CD4-positive, alpha-beta T cell (primary cell): ENCODE data around the gene SCAMP4. TPM values are rescaled to one million over a fixed set of nuclear protein-coding genes. Genes with fewer than 3 reads are reported as not detected.
A peak's percentile ranks its signal among the peaks of the same experiment; 100 is the strongest.

Experiments
- ATAC-seq: fragments of 200-7000 bp; cut with Tn5 transposase; one replicate; pipeline ENCODE4 v1.10.0; 2022; ENCODE audit warnings: mild to moderate bottlenecking; ENCODE audit not compliant: poor library complexity
- CTCF ChIA-PET: fragments of 350-600 bp; sonication (Branson Sonifier 250); formaldehyde crosslinking; loops from one replicate; lab custom pipeline; 2021; ENCODE audit warnings: antibody characterized with exemption, inconsistent platforms; lab: Charles Lee
- POLR2A ChIA-PET: fragments of 350-600 bp; sonication (Branson Sonifier 250); formaldehyde crosslinking; loops from one replicate; lab custom pipeline; 2021; ENCODE audit warnings: antibody characterized with exemption, inconsistent platforms; lab: Charles Lee
- DNase-seq, 14 experiments: peaks; one replicate each; pipeline ENCODE4 v3.0.0-alpha.2; 2013 to 2020; ENCODE audit warnings: mixed read lengths in 2 of 14
- H3K27ac ChIP-seq, 2 donors: one replicate each; pipeline versions ENCODE4 v1.5.1 to v1.7.0; 2013; ENCODE audit warnings: low read length in 2 of 2, low read depth in 1 of 2, mild to moderate bottlenecking in 1 of 2
- H3K27me3 ChIP-seq, 2 experiments: 1 replicate in 1 of 2; 2 replicates in 1 of 2; pipeline versions ENCODE4 v1.6.1 to v1.7.0; 2013; ENCODE audit warnings: low read length in 2 of 2, control low read depth in 1 of 2, mild to moderate bottlenecking in 1 of 2, moderate library complexity in 1 of 2; ENCODE audit not compliant: insufficient read depth in 2 of 2, control insufficient read depth in 1 of 2
- H3K36me3 ChIP-seq: one replicate; pipeline ENCODE4 v1.6.1; 2013; ENCODE audit warnings: low read length, control low read depth; ENCODE audit not compliant: insufficient read depth
- H3K4me1 ChIP-seq: one replicate; pipeline ENCODE4 v1.6.1; 2013; ENCODE audit warnings: low read length, control low read depth; ENCODE audit not compliant: insufficient read depth
- H3K4me3 ChIP-seq: one replicate; pipeline ENCODE4 v1.5.1; 2013; ENCODE audit warnings: mild to moderate bottlenecking, low read length, moderate library complexity
- H3K9me3 ChIP-seq, 2 experiments: 1 replicate in 1 of 2; 2 replicates in 1 of 2; pipeline versions ENCODE4 v1.6.1 to v1.7.0; 2013; ENCODE audit warnings: low read length in 2 of 2, mild to moderate bottlenecking in 2 of 2, control low read depth in 1 of 2, moderate library complexity in 1 of 2; ENCODE audit not compliant: control insufficient read depth in 1 of 2, insufficient read depth in 1 of 2
- H3K27ac Mint-ChIP-seq: one replicate; pipeline ENCODE4 v1.8.0; 2020; ENCODE audit warnings: mixed read lengths
- H3K27me3 Mint-ChIP-seq: one replicate; pipeline ENCODE4 v1.8.0; 2021; ENCODE audit warnings: mixed read lengths
- H3K36me3 Mint-ChIP-seq: one replicate; pipeline ENCODE4 v1.8.0; 2021; ENCODE audit warnings: low read depth, mixed read lengths
- H3K4me1 Mint-ChIP-seq: one replicate; pipeline ENCODE4 v1.8.0; 2021; ENCODE audit warnings: low read depth, mixed read lengths
- H3K4me3 Mint-ChIP-seq: one replicate; pipeline ENCODE4 v1.8.0; 2020; ENCODE audit warnings: mild to moderate bottlenecking, mixed read lengths
- H3K9me3 Mint-ChIP-seq: one replicate; pipeline ENCODE4 v1.8.0; 2020; ENCODE audit warnings: mixed read lengths
- CTCF ChIP-seq: fragments of 200-600 bp; IDR thresholded peaks from one replicate; pipeline ENCODE4 v1.8.0; 2022; ENCODE audit warnings: antibody characterized with exemption, mild to moderate bottlenecking
- intact Hi-C, 2 experiments: fragments of 100-400 bp; cut with DNase I in 1 of 2; cut with micrococcal nuclease in 1 of 2; formaldehyde crosslinking; loops; one replicate each; pipeline versions ENCODE4 v1.15.1 to v1.9.0; 2023 to 2025; cut with DNase I, micrococcal nuclease
- total RNA-seq, 174 experiments: library from RNA in 2 of 174; stranded (reverse) in 2 of 174; gene quantifications; one replicate each; pipeline ENCODE4 v1.2.3 and lab custom pipeline; 2021 to 2026

Gene SCAMP4
- total RNA-seq, 2 experiments from 2014 or later, result 12.7 to 15.4 TPM

- H3K9me3 Mint-ChIP-seq, result no peaks in the 10 kb centered on the region
- no peak for TF ChIP-seq CTCF
- CTCF ChIA-PET, result no interaction called here
- ATAC-seq (peak; percentile 2), DNase-seq (no peak)
- POLR2A ChIA-PET, result interaction anchor here (1.0 to 1.2 kb wide), 3 partner anchors 10 to 28 kb away, joined by 3 to 6 read pairs (median 5); no protein-coding TSS in a partner anchor
- H3K27ac ChIP-seq, result peak overlapping the region in 1 of 2 donors; percentile 72
- intact Hi-C loops, result loop anchor here (1.0 to 5.0 kb wide), 5 partner anchors 19 to 42 kb away; partner anchors contain the start of genes ABHD17A (in 1 of the 2) and KLF16 (in 1 of the 2)
- H3K36me3 Mint-ChIP-seq, result no peaks in the 10 kb centered on the region
- H3K9me3 ChIP-seq, result peaks cover 0 to 5% of the 10 kb centered on the region in 2 experiments
- H3K27ac Mint-ChIP-seq, result peak overlapping the region; percentile 78
- peaks cover 35% of the 10 kb centered on the region for H3K4me1 Mint-ChIP-seq
- no peaks in the 10 kb centered on the region for H3K27me3 Mint-ChIP-seq
- peak overlapping the region; percentile 88 for H3K4me3 Mint-ChIP-seq
- no peak overlapping the region for H3K4me3 ChIP-seq
- no peaks in the 10 kb centered on the region for H3K27me3 ChIP-seq
- H3K4me1 ChIP-seq, result peaks cover 46% of the 10 kb centered on the region
- H3K36me3 ChIP-seq, result peaks cover 5% of the 10 kb centered on the region
These were observed 414 bp upstream of the SCAMP4 start for GRCh38 chr19:1904860-1905109.

GRCh38 chr19:1905863-1906375, 720 bp downstream of the SCAMP4 start:
- DNase-seq, result no peak
- H3K9me3 Mint-ChIP-seq, result no peaks in the 10 kb centered on the region
- peak overlapping the region; percentile 65 for H3K4me3 ChIP-seq
- H3K9me3 ChIP-seq, result peaks cover 0 to 7% of the 10 kb centered on the region in 2 experiments
- H3K27ac Mint-ChIP-seq, result peak overlapping the region; percentile 78
- no peaks in the 10 kb centered on the region for H3K27me3 ChIP-seq
- ChIA-PET CTCF (interaction anchor here (1.1 kb wide), 1 partner anchor 31 kb away, joined by 3 read pairs; no protein-coding TSS in a partner anchor), POLR2A (interaction anchor here (0.6 to 1.4 kb wide), 4 partner anchors 8 to 41 kb away, joined by 3 to 8 read pairs (median 3); no protein-coding TSS in a partner anchor)
- peaks cover 5% of the 10 kb centered on the region for H3K36me3 ChIP-seq
- intact Hi-C loops, result loop anchor here (1.0 to 5.0 kb wide), 5 partner anchors 21 to 44 kb away; partner anchors contain the start of genes ABHD17A (in 1 of the 2) and KLF16 (in 1 of the 2)
- peaks cover 42% of the 10 kb centered on the region for H3K4me1 Mint-ChIP-seq
- H3K4me3 Mint-ChIP-seq, result peak overlapping the region; percentile 93
- H3K36me3 Mint-ChIP-seq, result no peaks in the 10 kb centered on the region
- peak overlapping the region; percentile 55 to 72 for H3K27ac ChIP-seq
- ATAC-seq, result no peak
- H3K4me1 ChIP-seq, result peaks cover 51% of the 10 kb centered on the region
- H3K27me3 Mint-ChIP-seq, result no peaks in the 10 kb centered on the region
- no peak for TF ChIP-seq CTCF

- no peak for TF ChIP-seq CTCF
- Histone ChIP-seq H3K36me3 (peaks cover 5% of the 10 kb centered on the region), H3K9me3 (peaks cover 0 to 7% of the 10 kb centered on the region in 2 experiments), H3K27me3 (no peaks in the 10 kb centered on the region), H3K4me1 (peaks cover 51% of the 10 kb centered on the region), H3K27ac (no peak overlapping the region), H3K4me3 (no peak overlapping the region)
- POLR2A ChIA-PET, result no interaction called here
- Mint-ChIP-seq H3K4me3 (no peak overlapping the region), H3K9me3 (no peaks in the 10 kb centered on the region), H3K36me3 (no peaks in the 10 kb centered on the region), H3K27me3 (no peaks in the 10 kb centered on the region), H3K4me1 (peaks cover 42% of the 10 kb centered on the region), H3K27ac (no peak overlapping the region)
- DNase-seq, result no peak
- intact Hi-C loops, result loop anchor here in 1 of 2 experiments (5.0 kb wide), 1 partner anchor 45 kb away; the partner anchor contains the start of gene KLF16
- ATAC-seq, result no peak
- CTCF ChIA-PET, result no interaction called here
These were observed 1.9 kb downstream of the SCAMP4 start for GRCh38 chr19:1906985-1907562.
